ENCODE results near the gene CCDC183.
"Not testable (repeated sequence)": the region's sequence is repeated elsewhere in the genome, so short reads cannot be mapped to it uniquely, and the experiment has no call there.

Gene CCDC183

GRCh38 chr9:136760834-136761544 is 35.1 kb upstream of the CCDC183 start:
- peak; percentile 83 for DNase-seq (ENCODE audit: low spot score)

GRCh38 chr9:136761545-136761981 is 34.6 kb upstream of the CCDC183 start:
- no peak for DNase-seq (ENCODE audit: low spot score)

GRCh38 chr9:136762221-136762691 is 33.9 kb upstream of the CCDC183 start:
- no peak for DNase-seq (ENCODE audit: low spot score)

GRCh38 chr9:136762915-136763648 is 33.1 kb upstream of the CCDC183 start:
- peak; percentile 84 for DNase-seq (ENCODE audit: low spot score)

GRCh38 chr9:136763649-136764035 is 32.5 kb upstream of the CCDC183 start:
- DNase-seq (ENCODE audit: low spot score), result no peak

- no peak for DNase-seq (ENCODE audit: low spot score)
Measured at GRCh38 chr9:136764301-136764891, 31.7 kb upstream of the CCDC183 start, which contains the start of gene LCN15. Gene LCN15, minus strand, starts transcription at chr9:136764518. Its CDS starts 30 bp downstream, at chr9:136764488.

GRCh38 chr9:136765041-136765440 is 31.1 kb upstream of the CCDC183 start:
- DNase-seq (ENCODE audit: low spot score), result no peak

GRCh38 chr9:136765745-136766409 is 30.3 kb upstream of the CCDC183 start:
- DNase-seq (ENCODE audit: low spot score), result not testable (repeated sequence)

GRCh38 chr9:136766410-136767120 is 29.6 kb upstream of the CCDC183 start:
- not testable (repeated sequence) for DNase-seq (ENCODE audit: low spot score)

GRCh38 chr9:136769710-136770191 is 26.4 kb upstream of the CCDC183 start:
- peak; percentile 80 for DNase-seq (ENCODE audit: low spot score)

- DNase-seq (ENCODE audit: low spot score), result no peak
Measured at GRCh38 chr9:136771907-136772415, 24.2 kb upstream of the CCDC183 start.

GRCh38 chr9:136773386-136774044 is 22.6 kb upstream of the CCDC183 start:
- no peak for DNase-seq (ENCODE audit: low spot score)

GRCh38 chr9:136774416-136775045 is 21.6 kb upstream of the CCDC183 start:
- no peak for DNase-seq (ENCODE audit: low spot score)

GRCh38 chr9:136775191-136775590 is 20.9 kb upstream of the CCDC183 start:
- DNase-seq (ENCODE audit: low spot score), result no peak

GRCh38 chr9:136776947-136777346 is 19.2 kb upstream of the CCDC183 start:
- DNase-seq (ENCODE audit: low spot score), result no peak

- DNase-seq (ENCODE audit: low spot score), result no peak
Measured at GRCh38 chr9:136777359-136777758, 18.8 kb upstream of the CCDC183 start.

- DNase-seq (ENCODE audit: low spot score), result no peak
Measured at GRCh38 chr9:136779808-136780207, 16.3 kb upstream of the CCDC183 start.

- DNase-seq (ENCODE audit: low spot score), result no peak
Measured at GRCh38 chr9:136782452-136782851, 13.7 kb upstream of the CCDC183 start.

GRCh38 chr9:136784249-136784996 is 11.7 kb upstream of the CCDC183 start:
- no peak for DNase-seq (ENCODE audit: low spot score)

GRCh38 chr9:136784997-136785361 is 11.2 kb upstream of the CCDC183 start:
- no peak for DNase-seq (ENCODE audit: low spot score)

All from HuH-7.5 (cell line).